ENCODE data around the gene PDE8B.

DNA sequence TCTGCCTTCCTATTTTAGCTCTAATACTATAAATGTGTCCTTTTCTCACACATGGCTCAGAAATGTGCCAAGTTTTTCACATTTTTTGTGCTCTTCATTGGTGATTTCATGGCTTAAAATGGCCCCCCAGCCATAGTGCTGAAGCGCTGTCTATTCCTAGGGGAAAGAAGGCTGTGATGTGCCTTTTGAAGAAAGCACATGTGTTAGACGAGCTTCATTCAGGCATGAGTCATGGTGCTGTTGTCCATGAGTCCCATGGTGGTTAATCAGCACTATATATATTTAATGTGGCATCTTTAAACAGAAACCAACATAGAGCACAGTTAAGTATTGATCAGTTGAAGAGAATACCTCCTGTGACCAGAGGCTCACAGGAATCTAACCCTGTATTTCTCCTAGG lies 55.8 kb downstream of the PDE8B start:
- TF ChIP-seq CTCF (IDR thresholded peaks at IDR 0.05; ENCODE audit: low read depth, low read length) (no peak), EZH2phosphoT487 (IDR thresholded peaks at IDR 0.05; ENCODE audit: low read depth) (no peak)
